Measurements from ENCODE around the gene TSPAN9. TPM values are rescaled to one million over a fixed set of nuclear protein-coding genes. Genes with fewer than 3 reads are reported as not detected.

TSPAN9 gene
- total RNA-seq, 1 donor from 2014 or later, result 49.4 TPM

- Mint-ChIP-seq H3K27me3 (ENCODE audit: low read depth) (no peaks in the 10 kb centered on the region), H3K4me3 (no peak overlapping the region), H3K36me3 (peaks cover 5% of the 10 kb centered on the region), H3K9me3 (no peaks in the 10 kb centered on the region), H3K27ac (no peak overlapping the region), H3K4me1 (peaks cover 18% of the 10 kb centered on the region)
- TF ChIP-seq CTCF (IDR thresholded peaks at IDR 0.05; ENCODE audit: unreplicated experiment), result no peak
- DNase-seq (ENCODE audit: low spot score in 2 of 2, unreplicated experiment in 2 of 2), result no peak
Measured at GRCh38 chr12:3114671-3115070, 37.5 kb downstream of the TSPAN9 start.

GRCh38 chr12:3115078-3115477, 37.9 kb downstream of the TSPAN9 start:
- Mint-ChIP-seq H3K9me3 (no peaks in the 10 kb centered on the region), H3K27ac (no peak overlapping the region), H3K36me3 (peaks cover 5% of the 10 kb centered on the region), H3K4me1 (peaks cover 22% of the 10 kb centered on the region), H3K27me3 (ENCODE audit: low read depth) (no peaks in the 10 kb centered on the region), H3K4me3 (no peak overlapping the region)
- no peak for TF ChIP-seq CTCF (IDR thresholded peaks at IDR 0.05; ENCODE audit: unreplicated experiment)
- no peak for DNase-seq (ENCODE audit: low spot score in 2 of 2, unreplicated experiment in 2 of 2)

GRCh38 chr12:3116106-3116844, 39.1 kb downstream of the TSPAN9 start:
- peak overlapping the region; percentile 70 for H3K27ac Mint-ChIP-seq
- no peaks in the 10 kb centered on the region for H3K27me3 Mint-ChIP-seq (ENCODE audit: low read depth)
- TF ChIP-seq CTCF (IDR thresholded peaks at IDR 0.05; ENCODE audit: unreplicated experiment), result no peak

GRCh38 chr12:3117144-3117581, 40.0 kb downstream of the TSPAN9 start:
- Mint-ChIP-seq H3K4me1 (peaks cover 32% of the 10 kb centered on the region), H3K36me3 (no peaks in the 10 kb centered on the region), H3K27ac (peak overlapping the region; percentile 70), H3K27me3 (ENCODE audit: low read depth) (no peaks in the 10 kb centered on the region), H3K4me3 (no peak overlapping the region), H3K9me3 (no peaks in the 10 kb centered on the region)
- no peak for DNase-seq (ENCODE audit: low spot score in 2 of 2, unreplicated experiment in 2 of 2)
- TF ChIP-seq CTCF (IDR thresholded peaks at IDR 0.05; ENCODE audit: unreplicated experiment), result no peak

More at GRCh38 chr12:3116106-3116844, 39.1 kb downstream of the TSPAN9 start:
- no peak for DNase-seq (ENCODE audit: low spot score in 2 of 2, unreplicated experiment in 2 of 2)
- Mint-ChIP-seq H3K9me3 (no peaks in the 10 kb centered on the region), H3K36me3 (no peaks in the 10 kb centered on the region), H3K4me1 (peaks cover 32% of the 10 kb centered on the region), H3K4me3 (no peak overlapping the region)

GRCh38 chr12:3117591-3118015, 40.4 kb downstream of the TSPAN9 start:
- Mint-ChIP-seq H3K36me3 (no peaks in the 10 kb centered on the region), H3K9me3 (no peaks in the 10 kb centered on the region), H3K27ac (peak overlapping the region; percentile 70), H3K4me3 (no peak overlapping the region), H3K4me1 (peaks cover 32% of the 10 kb centered on the region), H3K27me3 (ENCODE audit: low read depth) (no peaks in the 10 kb centered on the region)
- TF ChIP-seq CTCF (IDR thresholded peaks at IDR 0.05; ENCODE audit: unreplicated experiment), result no peak
- no peak for DNase-seq (ENCODE audit: low spot score in 2 of 2, unreplicated experiment in 2 of 2)

Measured in mesothelial cell of epicardium (in vitro differentiated cells).